ENCODE data around the gene FBXO15.

DNA sequence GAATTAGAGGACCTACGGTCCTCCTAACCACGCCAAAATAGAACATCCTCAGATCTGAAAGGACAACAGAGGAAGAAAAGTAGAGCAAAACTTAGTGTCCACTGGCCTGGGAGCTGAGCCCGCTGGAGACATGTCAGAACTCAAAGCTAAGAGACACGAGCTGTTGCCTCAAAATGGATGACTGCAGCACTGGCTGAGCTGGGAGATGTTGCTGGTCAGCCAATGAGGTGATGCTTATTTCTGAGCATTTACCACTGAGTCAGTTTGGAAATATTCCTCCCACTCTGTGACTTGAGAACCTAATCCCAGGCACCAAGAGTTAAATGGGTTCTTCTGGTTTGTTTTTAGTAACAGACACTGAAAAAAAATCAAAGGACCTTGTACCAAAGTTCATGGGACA is 32.6 kb downstream of the FBXO15 start:
- TF ChIP-seq, protein P1, sequence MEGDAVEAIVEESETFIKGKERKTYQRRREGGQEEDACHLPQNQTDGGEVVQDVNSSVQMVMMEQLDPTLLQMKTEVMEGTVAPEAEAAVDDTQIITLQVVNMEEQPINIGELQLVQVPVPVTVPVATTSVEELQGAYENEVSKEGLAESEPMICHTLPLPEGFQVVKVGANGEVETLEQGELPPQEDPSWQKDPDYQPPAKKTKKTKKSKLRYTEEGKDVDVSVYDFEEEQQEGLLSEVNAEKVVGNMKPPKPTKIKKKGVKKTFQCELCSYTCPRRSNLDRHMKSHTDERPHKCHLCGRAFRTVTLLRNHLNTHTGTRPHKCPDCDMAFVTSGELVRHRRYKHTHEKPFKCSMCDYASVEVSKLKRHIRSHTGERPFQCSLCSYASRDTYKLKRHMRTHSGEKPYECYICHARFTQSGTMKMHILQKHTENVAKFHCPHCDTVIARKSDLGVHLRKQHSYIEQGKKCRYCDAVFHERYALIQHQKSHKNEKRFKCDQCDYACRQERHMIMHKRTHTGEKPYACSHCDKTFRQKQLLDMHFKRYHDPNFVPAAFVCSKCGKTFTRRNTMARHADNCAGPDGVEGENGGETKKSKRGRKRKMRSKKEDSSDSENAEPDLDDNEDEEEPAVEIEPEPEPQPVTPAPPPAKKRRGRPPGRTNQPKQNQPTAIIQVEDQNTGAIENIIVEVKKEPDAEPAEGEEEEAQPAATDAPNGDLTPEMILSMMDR (IDR thresholded peaks at IDR 0.05), result no peak
- TF ChIP-seq POLR2A (IDR thresholded peaks at IDR 0.05) (no peak), POLR2AphosphoS5 (IDR thresholded peaks at IDR 0.05) (no peak)
